GM18507 (cell line): Measurements from ENCODE around the gene NRG2.

ENCODE experiments used
- DNase-seq: peaks from one replicate; pipeline ENCODE4 v3.0.0; 2011; ENCODE audit warnings: low read depth; ENCODE audit not compliant: insufficient read length; ENCODE audit errors: extremely low spot score
- FAIRE-seq: peaks from 2 replicates; lab custom pipeline; 2011; peaks lifted over from hg19 to GRCh38; lab: Jason Lieb, UNC

The NRG2 gene

GRCh38 chr5:139979518-139979917, 63.6 kb downstream of the NRG2 start:
- FAIRE-seq (no peak), DNase-seq (no peak)

GRCh38 chr5:139976703-139977102, 66.4 kb downstream of the NRG2 start:
- DNase-seq (no peak), FAIRE-seq (no peak)

- DNase-seq (no peak), FAIRE-seq (no peak)
Observed at GRCh38 chr5:139975942-139976341, 67.2 kb downstream of the NRG2 start.

- FAIRE-seq, result no peak
- no peak for DNase-seq
Observed at GRCh38 chr5:139975306-139975705, 67.8 kb downstream of the NRG2 start.

GRCh38 chr5:139974661-139975060, 68.4 kb downstream of the NRG2 start:
- DNase-seq, result no peak
- no peak for FAIRE-seq

GRCh38 chr5:139971202-139971725, 71.8 kb downstream of the NRG2 start:
- DNase-seq (no peak), FAIRE-seq (no peak)

GRCh38 chr5:139969318-139969717, 73.8 kb downstream of the NRG2 start:
- FAIRE-seq (no peak), DNase-seq (no peak)

- FAIRE-seq, result peak; percentile 98
- peak; percentile 79 for DNase-seq
Observed at GRCh38 chr5:139968547-139969261, 74.4 kb downstream of the NRG2 start.

GRCh38 chr5:139967353-139967752, 75.7 kb downstream of the NRG2 start:
- DNase-seq (no peak), FAIRE-seq (no peak)

GRCh38 chr5:139966856-139967255, 76.2 kb downstream of the NRG2 start:
- FAIRE-seq, result no peak
- DNase-seq, result no peak

- FAIRE-seq (no peak), DNase-seq (no peak)
Observed at GRCh38 chr5:139964994-139965565, 78.0 kb downstream of the NRG2 start.

GRCh38 chr5:139964266-139964993, 78.7 kb downstream of the NRG2 start:
- DNase-seq (no peak), FAIRE-seq (no peak)

GRCh38 chr5:139962445-139962844, 80.7 kb downstream of the NRG2 start:
- FAIRE-seq, result no peak
- DNase-seq, result no peak

GRCh38 chr5:139961435-139962157, 81.5 kb downstream of the NRG2 start:
- FAIRE-seq (no peak), DNase-seq (no peak)

GRCh38 chr5:139960723-139961383, 82.2 kb downstream of the NRG2 start:
- DNase-seq (no peak), FAIRE-seq (peak; percentile 5)

GRCh38 chr5:139958432-139959148, 84.5 kb downstream of the NRG2 start:
- no peak for DNase-seq
- FAIRE-seq, result no peak

GRCh38 chr5:139956342-139956741, 86.8 kb downstream of the NRG2 start:
- no peak for DNase-seq
- FAIRE-seq, result no peak

- FAIRE-seq, result no peak
- no peak for DNase-seq
Observed at GRCh38 chr5:139955616-139956273, 87.4 kb downstream of the NRG2 start.
